HepG2 (cell line): ENCODE results near the gene NTM. TPM values are rescaled to one million over a fixed set of nuclear protein-coding genes. Genes with fewer than 3 reads are reported as not detected.

ENCODE experiments used
- HNRNPL ChIP-seq: fragments of 200-400 bp; formaldehyde crosslinking; IDR thresholded peaks from 2 replicates; pipeline ENCODE4 v1.6.1; 2017; ENCODE audit warnings: mild to moderate bottlenecking, low read depth, low read length
- PATZ1 ChIP-seq: sonication (generic); formaldehyde crosslinking; IDR thresholded peaks from 2 replicates; pipeline ENCODE4 v1.4.0; 2020; ENCODE audit warnings: missing genetic modification reagents
- PRDM10 ChIP-seq: sonication (generic); formaldehyde crosslinking; IDR thresholded peaks from 2 replicates; pipeline ENCODE4 v1.4.0; 2020; ENCODE audit warnings: low read depth, missing genetic modification reagents
- SIN3A ChIP-seq: IDR thresholded peaks from 2 replicates; pipeline ENCODE4 v1.6.1; 2011; ENCODE audit warnings: low read depth, mild to moderate bottlenecking, control low read depth, low read length, borderline replicate concordance
- USF2 ChIP-seq, 2 experiments: sonication (generic) in 1 of 2; formaldehyde crosslinking in 1 of 2; IDR thresholded peaks; 2 replicates each; pipeline versions ENCODE4 v1.5.1 to v1.6.1; 2011 to 2020; ENCODE audit warnings: borderline replicate concordance in 1 of 2, low read depth in 1 of 2, low read length in 1 of 2, mild to moderate bottlenecking in 1 of 2, missing genetic modification reagents in 1 of 2, moderate library complexity in 1 of 2
- ZNF354B ChIP-seq: sonication (generic); formaldehyde crosslinking; IDR thresholded peaks from 2 replicates; pipeline ENCODE4 v1.8.0; 2022; ENCODE audit warnings: mild to moderate bottlenecking, missing genetic modification reagents
- ZNF549 ChIP-seq: sonication (generic); formaldehyde crosslinking; IDR thresholded peaks from 2 replicates; pipeline ENCODE4 v1.5.0; 2020; ENCODE audit warnings: missing genetic modification reagents
- polyA plus RNA-seq, 8 experiments: library from polyadenylated mRNA; depleted of rRNA in 3 of 8; stranded (reverse) in 7 of 8; unstranded in 1 of 8; fragments of >200 nt; fragmentation: Illumina TruSeq in 4 of 8; extraction: Trizol in 4 of 8; gene quantifications; 2 replicates each; pipeline versions ENCODE4 v1.2.1 to v1.2.3, GENCODE V29; 2011 to 2016; ENCODE audit warnings: low read depth in 4 of 8, missing spikeins in 1 of 8, mixed read lengths in 1 of 8; ENCODE audit not compliant: insufficient read depth in 1 of 8
- total RNA-seq, 5 experiments: library from RNA; depleted of rRNA; stranded (reverse); fragments of >200 nt; fragmentation: Illumina TruSeq; extraction: Trizol; gene quantifications; 2 replicates each; pipeline ENCODE4 v1.2.3, GENCODE V29; 2016; ENCODE audit warnings: low read depth in 1 of 5

The NTM gene
- total and polyA plus RNA-seq, 2 of the 13 experiments (the other 11 are each of a cell fraction or from before 2014, with no cell fraction given): not detected

GRCh38 chr11:131628739-131629138, 258.3 kb downstream of the NTM start (continued):
- TF ChIP-seq PRDM10 (CRISPR knock-in tag) (no peak), HNRNPL (no peak), PATZ1 (CRISPR knock-in tag) (no peak), ZNF549 (no peak), ZNF354B (CRISPR knock-in tag) (no peak), SIN3A (no peak), USF2 (IDR thresholded peaks at IDR 0.05; ENCODE audit: low read depth, low read length) (no peak), USF2 (CRISPR knock-in tag; IDR thresholded peaks at IDR 0.05; ENCODE audit: borderline replicate concordance) (no peak)
- TF ChIP-seq, all 625 proteins: peak for 0
